HCT116 (cell line): Measurements from ENCODE around the gene HHAT. TPM values are rescaled to one million over a fixed set of nuclear protein-coding genes. Genes with fewer than 3 reads are reported as not detected.

Experiments
- ATAC-seq: fragments of 200-7000 bp; cut with Tn5 transposase; 2 replicates; pipeline ENCODE4 v1.9.1; 2020; ENCODE audit warnings: mild to moderate bottlenecking, moderate library complexity
- BruUV-seq: library from RNA; stranded (reverse); fragments of 400-500 nt; replicated peaks from 2 replicates; lab custom pipeline; 2021; lab: Mats Ljungman, UMichigan
- CTCF ChIA-PET: fragments of 300-600 bp; sonication (Branson Sonifier 250); formaldehyde crosslinking; loops from one replicate; lab custom pipeline; 2021; ENCODE audit warnings: antibody characterized with exemption; lab: Charles Lee
- POLR2A ChIA-PET: fragments of 300-600, 350-600 bp; sonication (Branson Sonifier 250); formaldehyde crosslinking; loops from one replicate; lab custom pipeline; 2021; ENCODE audit warnings: antibody characterized with exemption; lab: Charles Lee
- RAD21 ChIA-PET, 2 experiments: fragments of 300-600 bp; sonication (Branson Sonifier 250); formaldehyde crosslinking; loops; one replicate each; lab custom pipeline; 2023; ENCODE audit warnings: low total read pairs in 2 of 2; ENCODE audit not compliant: uncharacterized antibody in 2 of 2, unreplicated experiment in 2 of 2, low non-redundant PET in 1 of 2; lab: Charles Lee
- DNase-seq: peaks from one replicate; pipeline ENCODE4 v3.0.0-alpha.2; 2010; ENCODE audit warnings: low read depth, low spot score
- H2AFZ ChIP-seq: fragments of 200-600 bp; shearing (Covaris generic), sonication (generic); 2 replicates; pipeline ENCODE4 v1.6.1; 2017; ENCODE audit warnings: low read depth, mixed run types, mixed read lengths, antibody characterized with exemption, low read length; ENCODE audit not compliant: poor library complexity, severe bottlenecking
- H3K27ac ChIP-seq: 2 replicates; pipeline ENCODE4 v1.5.1; 2012; ENCODE audit warnings: low read depth, low read length
- H3K27me3 ChIP-seq: fragments of 200-600 bp; sonication (generic); 2 replicates; pipeline ENCODE4 v1.6.1; 2016; ENCODE audit warnings: mixed run types, low read length, mixed read lengths; ENCODE audit not compliant: insufficient read depth
- H3K36me3 ChIP-seq, 2 experiments: fragments of 200-500 bp in 1 of 2; fragments of 200-600 bp in 1 of 2; sonication (Bioruptor generic) in 1 of 2; sonication (generic) in 1 of 2; 2 replicates each; pipeline versions ENCODE4 v1.5.1 to v1.6.1; 2014 to 2016; ENCODE audit warnings: low read length in 2 of 2, inconsistent platforms in 1 of 2, mixed read lengths in 1 of 2, mixed run types in 1 of 2; ENCODE audit not compliant: insufficient read depth in 2 of 2, control insufficient read depth in 1 of 2
- H3K4me1 ChIP-seq, 2 experiments: fragments of 200-600 bp in 1 of 2; sonication (generic) in 1 of 2; 2 replicates each; pipeline versions ENCODE4 v1.5.1 to v1.6.1; 2012 to 2017; ENCODE audit warnings: low read length in 2 of 2, inconsistent platforms in 1 of 2, mild to moderate bottlenecking in 1 of 2, mixed read lengths in 1 of 2, mixed run types in 1 of 2, moderate library complexity in 1 of 2; ENCODE audit not compliant: insufficient read depth in 2 of 2, control insufficient read depth in 1 of 2
- H3K4me2 ChIP-seq: fragments of 200-600 bp; sonication (generic); 2 replicates; pipeline ENCODE4 v1.6.1; 2017; ENCODE audit warnings: mixed run types, low read length, mixed read lengths
- H3K4me3 ChIP-seq, 2 experiments: fragments of 200-600 bp in 1 of 2; sonication (generic) in 1 of 2; replicated peaks in 1 of 2; 2 replicates each; pipeline ENCODE4 v1.5.1; 2011 to 2016; ENCODE audit warnings: low read length in 2 of 2, control low read depth in 1 of 2, low read depth in 1 of 2, mild to moderate bottlenecking in 1 of 2, mixed read lengths in 1 of 2, mixed run types in 1 of 2
- H3K79me2 ChIP-seq: fragments of 200-600 bp; sonication (generic); 2 replicates; pipeline ENCODE4 v1.6.1; 2017; ENCODE audit warnings: mild to moderate bottlenecking, mixed run types, low read length, moderate library complexity, mixed read lengths; ENCODE audit not compliant: insufficient read depth
- H3K9ac ChIP-seq: fragments of 200-600 bp; sonication (generic); 2 replicates; pipeline ENCODE4 v1.6.1; 2016; ENCODE audit warnings: low read length, mixed read lengths
- H3K9me2 ChIP-seq: fragments of 200-600 bp; sonication (generic), shearing (Covaris generic); 2 replicates; pipeline ENCODE4 v1.6.1; 2017; ENCODE audit warnings: mixed run types, mild to moderate bottlenecking, moderate library complexity; ENCODE audit not compliant: insufficient read depth
- H3K9me3 ChIP-seq, 2 experiments: fragments of 200-500 bp in 1 of 2; fragments of 200-600 bp in 1 of 2; sonication (Bioruptor generic) in 1 of 2; sonication (generic) in 1 of 2; 2 replicates each; pipeline ENCODE4 v1.6.1; 2014 to 2017; ENCODE audit warnings: low read length in 2 of 2, mixed read lengths in 2 of 2, inconsistent platforms in 1 of 2, low read depth in 1 of 2, mild to moderate bottlenecking in 1 of 2, mixed run types in 1 of 2, moderate library complexity in 1 of 2; ENCODE audit not compliant: control insufficient read depth in 1 of 2, insufficient read depth in 1 of 2
- H4K20me1 ChIP-seq: fragments of 200-600 bp; sonication (generic), shearing (Covaris generic); 2 replicates; pipeline ENCODE4 v1.6.1; 2017; ENCODE audit warnings: mixed run types, mild to moderate bottlenecking, moderate library complexity; ENCODE audit not compliant: insufficient read depth
- CEBPB ChIP-seq: IDR thresholded peaks from 2 replicates; pipeline ENCODE4 v1.6.1; 2012; ENCODE audit warnings: low read depth
- FOSL1 ChIP-seq: IDR thresholded peaks from 2 replicates; pipeline ENCODE4 v1.6.1; 2012; ENCODE audit warnings: low read depth
- JUND ChIP-seq: IDR thresholded peaks from 2 replicates; pipeline ENCODE4 v1.6.1; 2012
- POLR2AphosphoS5 ChIP-seq: IDR thresholded peaks from 2 replicates; pipeline ENCODE4 v1.6.1; 2011; ENCODE audit warnings: mild to moderate bottlenecking, low read depth, low read length, moderate library complexity
- SP1 ChIP-seq: IDR thresholded peaks from 2 replicates; pipeline ENCODE4 v1.6.1; 2012; ENCODE audit warnings: low read depth
- TCF7L2 ChIP-seq: IDR thresholded peaks from 2 replicates; pipeline ENCODE4 v1.7.0; 2011; ENCODE audit warnings: borderline replicate concordance, inconsistent platforms; ENCODE audit not compliant: insufficient read depth, insufficient read length; ENCODE audit errors: extremely low read depth
- ZFX ChIP-seq: fragments of 450-650 bp; IDR thresholded peaks from 2 replicates; pipeline ENCODE4 v1.6.1; 2017
- ZNF274 ChIP-seq: fragments of 200-500 bp; sonication (Bioruptor generic); IDR thresholded peaks from 2 replicates; pipeline ENCODE4 v1.6.1; 2014; ENCODE audit warnings: mild to moderate bottlenecking, low read depth, low read length, inconsistent platforms
- intact Hi-C: fragments of 100-400 bp; cut with micrococcal nuclease; formaldehyde crosslinking; loops from 2 replicates; pipeline ENCODE4 v1.10.0; 2022
- total RNA-seq: library from RNA; stranded (reverse); gene quantifications from one replicate; pipeline ENCODE4 v1.2.1, GENCODE V29; 2021; ENCODE audit not compliant: unreplicated experiment
- TF ChIP-seq, protein P1 (sequence below): IDR thresholded peaks from 2 replicates; pipeline ENCODE4 v1.6.1; 2012
- TF ChIP-seq, protein P2 (sequence below): IDR thresholded peaks from 2 replicates; pipeline ENCODE4 v1.6.1; 2012
- TF ChIP-seq, protein P3 (sequence below): IDR thresholded peaks from 2 replicates; pipeline ENCODE4 v1.6.1; 2011; ENCODE audit warnings: mild to moderate bottlenecking, low read length, moderate library complexity; ENCODE audit not compliant: insufficient replicate concordance; ENCODE audit errors: extremely low read depth

The HHAT gene
- total RNA-seq, 1 experiment from 2014 or later: 2.7 TPM

DNA sequence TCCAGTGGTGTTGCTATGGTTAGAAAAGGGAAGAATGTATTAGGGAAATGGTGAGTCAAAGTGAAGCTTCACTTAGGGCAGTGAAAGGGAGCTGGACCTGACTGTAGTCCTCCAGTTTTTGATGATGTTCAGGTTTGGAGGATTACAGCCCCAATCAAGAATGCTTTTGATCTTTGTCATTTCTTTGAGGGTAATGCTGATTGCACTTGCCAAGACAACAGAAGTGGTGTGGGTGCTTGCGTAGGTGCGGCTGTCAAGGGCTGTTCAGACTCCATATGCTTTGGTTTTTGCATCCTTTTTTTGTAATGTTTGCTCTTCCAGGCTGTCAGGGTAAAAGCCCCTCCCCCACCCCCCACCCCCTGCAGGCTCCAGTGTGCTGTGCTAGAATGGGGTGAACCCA lies 38.9 kb downstream of the HHAT start:
- Histone ChIP-seq H3K27me3 (no peaks in the 10 kb centered on the region), H3K9ac (no peak overlapping the region), H4K20me1 (no peaks in the 10 kb centered on the region), H3K4me1 (no peaks in the 10 kb centered on the region), H3K4me3 (no peak overlapping the region), H3K9me2 (no peaks in the 10 kb centered on the region), H3K27ac (no peak overlapping the region), H3K4me2 (no peak overlapping the region), H3K79me2 (no peaks in the 10 kb centered on the region), H2AFZ (no peak overlapping the region), H3K36me3 (no peaks in the 10 kb centered on the region), H3K9me3 (no peaks in the 10 kb centered on the region)
- TF ChIP-seq, protein P1, sequence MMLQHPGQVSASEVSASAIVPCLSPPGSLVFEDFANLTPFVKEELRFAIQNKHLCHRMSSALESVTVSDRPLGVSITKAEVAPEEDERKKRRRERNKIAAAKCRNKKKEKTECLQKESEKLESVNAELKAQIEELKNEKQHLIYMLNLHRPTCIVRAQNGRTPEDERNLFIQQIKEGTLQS: no peak
- no peak for TF ChIP-seq SP1
- TF ChIP-seq JUND: no peak
- no peak for TF ChIP-seq ZFX
- TF ChIP-seq POLR2AphosphoS5: no peak
- no peak for TF ChIP-seq CEBPB
- no peak for TF ChIP-seq TCF7L2
- no peak for TF ChIP-seq ZNF274
- CTCF ChIA-PET: no interaction called here
- no TSS peak for BruUV-seq
- DNase-seq (no peak), ATAC-seq (no peak)
- POLR2A ChIA-PET: no interaction called here
- intact Hi-C loops: loop anchor here (5.0 kb wide), 1 partner anchor 1670 kb away; the partner anchor contains the start of genes DTL and INTS7
- RAD21 ChIA-PET: no interaction called here

DNA sequence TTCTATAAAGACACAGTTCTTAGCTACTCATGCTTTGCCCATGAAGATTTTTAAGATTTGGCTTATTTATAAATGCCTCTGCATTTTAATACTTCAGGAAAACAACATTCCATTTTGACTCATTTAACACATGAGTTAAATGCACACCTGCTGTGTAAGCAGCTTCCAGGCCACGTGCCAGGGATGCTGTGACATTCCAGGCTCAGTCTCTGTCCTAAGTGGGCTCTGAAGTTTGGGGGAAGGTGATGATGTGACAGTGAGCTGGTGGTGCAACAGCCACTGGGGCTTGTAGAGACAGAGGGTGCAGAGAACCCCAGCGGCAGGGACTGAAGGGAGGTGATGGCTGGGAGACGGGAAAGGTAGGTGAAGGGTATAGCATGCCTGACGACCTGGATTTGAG lies 40.7 kb downstream of the HHAT start:
- ChIA-PET POLR2A (no interaction called here), RAD21 (no interaction called here), CTCF (no interaction called here)
- no peaks in the 10 kb centered on the region for H3K9me3 ChIP-seq
- H4K20me1 ChIP-seq: peaks cover 4% of the 10 kb centered on the region; the same call in 1 of the 2 replicates
- no peaks in the 10 kb centered on the region for H3K9me2 ChIP-seq
- H3K27ac ChIP-seq: no peak overlapping the region
- H3K36me3 ChIP-seq: no peaks in the 10 kb centered on the region
- H3K4me1 ChIP-seq: peaks cover 0 to 12% of the 10 kb centered on the region in 2 experiments; a peak in 3 of 4 replicates
- H3K9ac ChIP-seq: no peak overlapping the region
- ATAC-seq (no peak), DNase-seq (no peak)
- BruUV-seq: no TSS peak
- no peak overlapping the region for H2AFZ ChIP-seq
- H3K4me3 ChIP-seq: no peak overlapping the region
- H3K79me2 ChIP-seq: no peaks in the 10 kb centered on the region
- H3K27me3 ChIP-seq: no peaks in the 10 kb centered on the region
- TF ChIP-seq, protein P2, sequence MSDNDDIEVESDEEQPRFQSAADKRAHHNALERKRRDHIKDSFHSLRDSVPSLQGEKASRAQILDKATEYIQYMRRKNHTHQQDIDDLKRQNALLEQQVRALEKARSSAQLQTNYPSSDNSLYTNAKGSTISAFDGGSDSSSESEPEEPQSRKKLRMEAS: no peak
- TF ChIP-seq, protein P3, sequence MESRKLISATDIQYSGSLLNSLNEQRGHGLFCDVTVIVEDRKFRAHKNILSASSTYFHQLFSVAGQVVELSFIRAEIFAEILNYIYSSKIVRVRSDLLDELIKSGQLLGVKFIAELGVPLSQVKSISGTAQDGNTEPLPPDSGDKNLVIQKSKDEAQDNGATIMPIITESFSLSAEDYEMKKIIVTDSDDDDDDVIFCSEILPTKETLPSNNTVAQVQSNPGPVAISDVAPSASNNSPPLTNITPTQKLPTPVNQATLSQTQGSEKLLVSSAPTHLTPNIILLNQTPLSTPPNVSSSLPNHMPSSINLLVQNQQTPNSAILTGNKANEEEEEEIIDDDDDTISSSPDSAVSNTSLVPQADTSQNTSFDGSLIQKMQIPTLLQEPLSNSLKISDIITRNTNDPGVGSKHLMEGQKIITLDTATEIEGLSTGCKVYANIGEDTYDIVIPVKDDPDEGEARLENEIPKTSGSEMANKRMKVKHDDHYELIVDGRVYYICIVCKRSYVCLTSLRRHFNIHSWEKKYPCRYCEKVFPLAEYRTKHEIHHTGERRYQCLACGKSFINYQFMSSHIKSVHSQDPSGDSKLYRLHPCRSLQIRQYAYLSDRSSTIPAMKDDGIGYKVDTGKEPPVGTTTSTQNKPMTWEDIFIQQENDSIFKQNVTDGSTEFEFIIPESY: no peak
- no peak for TF ChIP-seq FOSL1
- TF ChIP-seq JUND: no peak
- no peak for TF ChIP-seq TCF7L2
- TF ChIP-seq, all 23 proteins: peak for 0
- intact Hi-C loops: loop anchor here (5.0 kb wide), 1 partner anchor 1668 kb away; the partner anchor contains the start of genes DTL and INTS7
- H3K4me2 ChIP-seq: no peak overlapping the region
